ENCODE data around the gene LRP1B. TPM values are rescaled to one million over a fixed set of nuclear protein-coding genes. Genes with fewer than 3 reads are reported as not detected.

LRP1B gene
- polyA plus RNA-seq, 3 donors = 0.55 to 1.3 (median 0.78) TPM

DNA sequence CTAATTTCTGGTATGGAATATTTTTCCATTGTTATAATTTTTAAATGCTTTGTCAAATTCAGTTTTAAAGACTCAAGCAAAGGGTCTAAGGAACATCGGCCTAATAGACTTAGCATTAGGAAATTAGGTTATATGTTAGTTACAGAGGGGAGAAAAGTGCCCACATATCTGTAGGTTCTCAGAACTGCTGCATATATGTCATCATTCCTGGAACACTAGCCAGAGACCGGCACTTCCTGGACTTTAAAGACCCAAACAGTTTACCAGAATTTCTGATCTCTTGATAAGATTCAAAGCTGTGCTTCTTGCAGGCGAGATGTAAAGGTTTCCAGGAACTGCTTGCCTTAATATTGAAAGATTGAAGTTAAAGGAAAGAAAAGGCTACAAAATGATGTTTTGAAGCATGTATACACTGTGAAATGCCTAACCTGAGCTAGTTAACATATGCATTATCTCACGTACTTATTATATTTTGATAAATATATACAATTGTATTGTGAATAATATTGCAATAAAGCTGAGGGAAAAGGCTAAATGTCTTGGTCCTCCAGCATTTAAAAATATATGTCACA is 993.6 kb downstream of the LRP1B start:
- DNase-seq = no peak

DNA sequence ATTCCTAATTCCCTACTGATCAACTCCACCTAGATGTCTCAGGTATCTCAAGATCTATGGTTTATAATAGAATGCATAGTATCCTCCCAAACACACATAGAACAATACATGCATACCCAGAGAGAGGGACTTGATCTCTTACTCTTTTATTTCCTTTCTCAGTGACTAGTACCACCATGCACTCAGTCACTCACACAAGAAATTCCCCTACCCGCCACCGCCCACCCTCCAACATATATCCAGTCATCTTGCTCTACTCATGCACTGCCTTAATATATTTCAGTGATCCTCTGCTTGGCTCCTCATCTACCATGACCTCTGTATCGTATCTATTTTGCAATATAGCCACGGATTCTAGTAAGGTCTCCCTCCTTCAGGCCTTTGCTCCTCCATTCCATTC is 996.9 kb downstream of the LRP1B start:
- no peak for DNase-seq

DNA sequence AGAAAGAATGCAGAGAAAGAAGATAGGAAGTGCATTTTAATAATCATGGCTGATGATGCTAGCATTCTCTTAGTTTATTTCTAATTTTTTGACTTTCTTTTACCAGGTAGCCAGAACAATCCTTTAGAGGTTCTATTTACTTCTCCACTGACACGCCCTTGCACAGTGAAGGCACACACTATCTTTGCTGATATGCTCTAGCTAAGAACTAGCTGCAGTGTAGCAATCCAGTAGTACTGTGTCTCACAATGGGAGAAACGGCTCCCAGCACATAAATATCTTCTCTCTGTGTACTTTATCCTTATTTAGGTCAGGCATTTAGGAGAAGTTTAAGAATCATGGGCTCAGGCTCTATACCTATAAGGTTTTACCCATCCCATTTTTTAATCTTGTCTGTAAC is 1005.4 kb downstream of the LRP1B start:
- no peak for DNase-seq

- no peak for DNase-seq
Measured at GRCh38 chr2:141118836-141119235, 1012.0 kb downstream of the LRP1B start.

DNA sequence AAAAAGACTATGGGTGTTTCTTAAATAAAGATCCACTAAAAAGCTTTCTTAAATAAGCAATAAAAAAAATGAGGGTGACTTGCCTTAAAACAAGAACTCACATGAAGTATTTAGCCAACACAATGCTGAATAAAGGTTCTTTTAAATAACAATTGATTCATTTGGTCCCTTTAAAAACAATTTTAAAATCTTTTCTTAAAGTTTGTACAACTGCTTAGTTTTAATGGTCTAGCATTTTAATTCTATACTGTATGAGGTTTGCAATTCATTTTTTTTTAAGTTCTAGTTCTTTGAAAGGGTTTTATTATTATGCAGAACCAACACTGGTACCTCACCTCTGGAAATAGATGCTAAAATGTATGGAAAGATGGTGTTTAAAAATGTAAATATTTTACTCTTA is 1017.5 kb downstream of the LRP1B start:
- no peak for DNase-seq

DNA sequence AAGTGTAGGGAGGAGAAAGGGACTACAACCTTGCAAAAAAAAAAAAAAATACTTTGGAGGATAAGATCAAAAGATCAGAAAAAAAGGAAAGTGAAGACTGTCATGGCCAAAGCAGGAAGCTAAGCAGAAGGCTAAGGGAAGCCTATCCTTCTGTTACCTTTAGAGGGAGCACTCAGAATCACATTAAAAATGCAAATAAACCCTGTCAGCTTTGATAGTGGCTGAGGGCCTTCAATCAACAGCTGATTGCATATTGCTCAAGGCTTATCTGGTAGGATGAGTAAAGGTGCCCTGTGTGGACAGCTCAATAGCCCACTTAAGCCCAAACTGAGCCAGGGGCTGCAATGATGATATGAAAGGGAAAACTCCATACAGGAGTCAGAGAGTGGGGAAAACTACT is 1021.2 kb downstream of the LRP1B start:
- no peak for DNase-seq

- no peak for DNase-seq
Measured at GRCh38 chr2:141105763-141106162, 1025.1 kb downstream of the LRP1B start.

DNA sequence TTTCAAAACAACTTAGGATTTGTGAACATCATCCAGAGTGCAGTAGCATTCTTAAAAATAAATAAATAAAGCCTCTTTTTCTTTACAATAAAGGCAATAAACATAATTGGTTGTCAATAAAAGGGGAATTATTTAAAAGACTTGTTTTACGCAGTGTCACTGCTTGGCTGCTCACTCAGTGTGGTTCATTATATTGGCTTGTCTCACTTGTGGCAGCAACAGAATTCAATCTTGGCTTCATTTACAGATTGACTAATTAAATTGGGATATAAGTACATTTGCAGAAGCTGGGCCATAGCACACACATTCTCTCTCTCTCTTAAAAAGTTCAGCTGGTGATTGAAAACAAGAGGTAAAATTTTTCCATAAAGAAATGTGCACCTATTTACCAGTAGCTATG is 1027.6 kb downstream of the LRP1B start:
- DNase-seq = no peak

GRCh38 chr2:141079231-141079630 is 1051.6 kb downstream of the LRP1B start:
- no peak for DNase-seq

GRCh38 chr2:141075753-141076152 is 1055.1 kb downstream of the LRP1B start:
- no peak for DNase-seq

GRCh38 chr2:141068053-141068682 is 1062.6 kb downstream of the LRP1B start:
- no peak for DNase-seq

GRCh38 chr2:141065042-141065441 is 1065.8 kb downstream of the LRP1B start:
- no peak for DNase-seq

- DNase-seq = no peak
Measured at GRCh38 chr2:141063406-141063805, 1067.4 kb downstream of the LRP1B start.

DNA sequence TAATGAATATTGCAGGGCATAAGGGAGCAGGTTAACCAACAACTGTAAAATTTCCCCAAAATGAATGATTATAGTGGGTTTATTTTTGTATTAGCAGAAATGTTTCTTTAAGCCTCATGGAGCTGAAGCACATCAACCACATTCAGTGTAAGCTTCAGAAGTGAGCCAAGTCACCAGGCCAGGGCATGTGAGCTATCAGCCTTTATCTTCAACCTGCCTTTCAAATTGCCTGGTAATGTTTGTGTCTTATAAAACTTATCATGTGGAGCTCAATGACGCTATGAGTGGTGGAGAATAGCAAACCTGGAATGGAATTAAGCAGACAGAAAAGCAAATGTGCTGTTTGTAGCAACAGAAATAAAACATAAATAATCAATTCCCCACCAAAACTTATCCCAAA is 1068.4 kb downstream of the LRP1B start:
- DNase-seq = no peak

DNA sequence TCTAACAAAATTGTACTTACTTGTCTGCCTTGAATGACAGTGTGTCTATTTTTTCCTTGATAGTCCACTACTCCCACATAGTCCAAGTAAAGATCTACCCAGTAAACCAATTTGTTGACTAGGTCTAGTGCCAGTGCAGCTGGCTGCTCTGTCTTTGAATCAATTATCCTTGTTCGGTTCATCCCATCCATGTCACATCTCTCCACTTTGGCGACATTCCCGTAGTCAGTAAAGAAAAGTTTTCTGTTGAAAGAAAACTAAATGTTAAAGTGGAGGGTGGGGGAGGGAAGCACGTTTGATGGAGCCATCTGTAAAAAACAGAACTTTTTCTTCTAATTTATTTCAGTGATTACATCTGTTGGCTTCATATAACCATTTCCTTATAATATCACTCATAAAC is 1068.8 kb downstream of the LRP1B start:
- DNase-seq = no peak

- DNase-seq = no peak
Measured at GRCh38 chr2:141058556-141058955, 1072.3 kb downstream of the LRP1B start.

- no peak for DNase-seq
Measured at GRCh38 chr2:141055531-141055930, 1075.3 kb downstream of the LRP1B start.

- DNase-seq = no peak
Measured at GRCh38 chr2:141048951-141049350, 1081.9 kb downstream of the LRP1B start.

- no peak for DNase-seq
Measured at GRCh38 chr2:141041281-141041680, 1089.5 kb downstream of the LRP1B start.

- no peak for DNase-seq
Measured at GRCh38 chr2:141038341-141038740, 1092.5 kb downstream of the LRP1B start.

GRCh38 chr2:141037361-141037760 is 1093.5 kb downstream of the LRP1B start:
- DNase-seq = no peak

- no peak for DNase-seq
Measured at GRCh38 chr2:141035846-141036420, 1094.9 kb downstream of the LRP1B start.

- no peak for DNase-seq
Measured at GRCh38 chr2:141029428-141030078, 1101.3 kb downstream of the LRP1B start.

Measured in renal pelvis (tissue), 4 donors.